Activated CD4-positive, alpha-beta memory T cell treated with anti-CD3 and anti-CD28 coated beads for 36 hours (primary cell): ENCODE results near the gene TUBA3E. TPM values are rescaled to one million over a fixed set of nuclear protein-coding genes. Genes with fewer than 3 reads are reported as not detected.
"Not testable (repeated sequence)": the region's sequence is repeated elsewhere in the genome, so short reads cannot be mapped to it uniquely, and the experiment has no call there.

ENCODE experiments used
- CTCF ChIA-PET: fragments of 350-600 bp; sonication (Branson Sonifier 250); formaldehyde crosslinking; loops from one replicate; lab custom pipeline; 2021; ENCODE audit warnings: antibody characterized with exemption, inconsistent platforms; lab: Charles Lee
- POLR2A ChIA-PET: fragments of 350-600 bp; sonication (Branson Sonifier 250); formaldehyde crosslinking; loops from one replicate; lab custom pipeline; 2021; ENCODE audit warnings: antibody characterized with exemption; lab: Charles Lee
- DNase-seq: peaks from one replicate; pipeline ENCODE4 v3.0.0-alpha.2; 2020
- H3K27ac Mint-ChIP-seq: one replicate; pipeline ENCODE4 v1.8.0; 2021; ENCODE audit warnings: mixed read lengths
- H3K27me3 Mint-ChIP-seq: one replicate; pipeline ENCODE4 v1.8.0; 2021; ENCODE audit warnings: mixed read lengths
- H3K36me3 Mint-ChIP-seq: one replicate; pipeline ENCODE4 v1.8.0; 2021; ENCODE audit warnings: mixed read lengths
- H3K4me1 Mint-ChIP-seq: one replicate; pipeline ENCODE4 v1.8.0; 2021; ENCODE audit warnings: low read depth, mixed read lengths
- H3K4me3 Mint-ChIP-seq: one replicate; pipeline ENCODE4 v1.8.0; 2021; ENCODE audit warnings: mild to moderate bottlenecking, mixed read lengths
- H3K9me3 Mint-ChIP-seq: one replicate; pipeline ENCODE4 v1.8.0; 2021; ENCODE audit warnings: mixed read lengths
- intact Hi-C: fragments of 100-400 bp; cut with micrococcal nuclease; formaldehyde crosslinking; loops from one replicate; pipeline ENCODE4 v1.15.1; 2023
- total RNA-seq, 2 experiments: library from RNA; stranded (reverse); gene quantifications; one replicate each; pipeline ENCODE4 v1.2.3, GENCODE V29; 2021

TUBA3E gene
- total RNA-seq, 2 experiments from 2014 or later, result not detected

DNA sequence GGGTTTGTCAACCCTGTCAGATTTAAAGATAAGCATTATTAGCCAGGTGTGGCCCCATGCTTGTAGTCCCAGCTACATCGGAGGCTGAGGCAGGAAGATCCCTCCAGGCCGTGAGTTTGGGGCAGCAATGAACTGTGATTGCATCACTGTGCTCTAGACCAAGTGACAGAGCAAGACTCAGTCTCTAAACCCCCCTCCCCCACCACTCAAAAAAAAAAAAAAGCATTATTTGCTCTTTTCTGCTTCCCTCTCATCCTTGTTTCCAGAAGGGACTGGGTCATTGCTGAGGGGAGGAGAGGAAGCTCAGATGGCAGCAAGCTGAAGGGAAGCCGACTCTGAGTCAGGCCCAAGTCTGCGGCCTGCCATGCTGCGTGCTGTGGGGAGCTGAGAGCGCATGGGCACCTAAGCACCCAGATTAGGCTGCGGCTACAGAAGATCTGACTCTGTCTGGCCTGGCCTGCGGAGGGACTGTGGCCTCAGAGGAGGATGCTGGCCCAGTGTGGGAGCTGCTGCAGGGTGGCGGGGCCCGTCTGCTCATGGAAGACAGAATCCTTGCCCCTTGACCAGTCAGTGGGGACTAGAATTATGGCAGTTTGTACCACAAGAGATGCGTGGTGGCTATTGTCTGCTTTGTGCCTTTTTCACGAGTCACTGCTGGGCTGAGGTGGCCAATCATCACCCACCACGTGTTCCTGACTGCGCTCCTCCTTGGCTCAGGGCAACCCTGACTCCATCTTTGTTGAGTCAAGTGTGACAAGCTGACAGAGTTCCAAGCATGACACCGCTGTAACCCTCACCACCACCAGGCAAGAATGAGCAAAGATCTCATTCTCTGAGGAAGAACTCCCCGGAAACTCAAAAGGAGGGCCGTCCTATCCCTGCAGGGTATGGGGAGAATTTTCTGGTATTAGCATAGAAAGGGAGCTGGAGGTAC is 10.1 kb downstream of the TUBA3E start:
- H3K4me3 Mint-ChIP-seq, H3K9me3 Mint-ChIP-seq, intact Hi-C loops, H3K27ac Mint-ChIP-seq, CTCF ChIA-PET, DNase-seq, POLR2A ChIA-PET, H3K27me3 Mint-ChIP-seq: not testable (repeated sequence)
- Mint-ChIP-seq H3K4me1 (peaks cover 11% of the 10 kb centered on the region), H3K36me3 (peaks cover 10% of the 10 kb centered on the region)

DNA sequence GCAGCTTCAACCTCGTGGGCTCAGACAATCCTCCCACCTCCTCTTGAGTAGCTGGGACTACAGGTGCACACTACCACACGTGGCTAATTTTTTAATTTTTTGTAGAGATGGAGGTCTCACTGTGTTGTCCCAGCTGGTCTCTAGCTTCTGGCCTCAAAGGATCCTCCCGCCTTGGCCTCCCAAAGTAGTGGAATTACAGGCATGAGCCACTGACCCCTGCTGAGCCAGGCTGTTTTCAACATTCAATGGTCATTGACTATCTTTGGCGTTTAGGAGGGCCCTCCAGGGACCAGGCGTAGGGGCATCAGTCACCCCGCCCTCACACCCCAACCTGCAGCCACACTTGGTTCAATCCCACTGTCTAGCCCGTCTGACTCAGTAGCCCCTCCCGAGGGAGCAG is 11.0 kb downstream of the TUBA3E start:
- peaks cover 11% of the 10 kb centered on the region for H3K36me3 Mint-ChIP-seq
- no peak overlapping the region for H3K27ac Mint-ChIP-seq
- H3K9me3 Mint-ChIP-seq, result no peaks in the 10 kb centered on the region
- POLR2A ChIA-PET, result no interaction called here
- CTCF ChIA-PET, result interaction anchor here (1.2 kb wide), 1 partner anchor 145 kb away, joined by 3 read pairs; no protein-coding TSS in a partner anchor
- H3K4me3 Mint-ChIP-seq, result no peak overlapping the region
- peaks cover 12% of the 10 kb centered on the region for H3K4me1 Mint-ChIP-seq
- H3K27me3 Mint-ChIP-seq, result no peaks in the 10 kb centered on the region
- no peak for DNase-seq
- intact Hi-C loops, result no loop called here

DNA sequence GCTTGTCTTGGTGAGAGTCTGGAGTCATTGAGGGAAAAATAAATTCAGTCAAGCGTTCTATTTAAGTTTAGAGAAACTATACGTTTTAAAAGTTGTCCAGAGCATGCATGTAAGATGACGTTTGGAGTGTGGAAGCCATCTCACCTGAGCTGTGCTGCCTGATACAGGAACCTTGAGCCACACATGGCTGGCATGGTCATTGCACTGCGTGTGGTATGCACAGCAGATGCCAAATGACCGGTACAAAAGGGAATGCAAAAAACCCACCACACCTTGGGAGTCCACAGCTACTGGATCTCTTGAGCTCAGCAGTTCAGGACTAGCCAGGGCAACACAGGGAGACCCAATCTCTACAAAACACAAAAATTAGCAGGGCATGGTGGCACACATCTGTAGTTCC is 11.8 kb downstream of the TUBA3E start:
- intact Hi-C loops, result no loop called here
- H3K4me1 Mint-ChIP-seq, result peaks cover 12% of the 10 kb centered on the region
- H3K27me3 Mint-ChIP-seq, result no peaks in the 10 kb centered on the region
- CTCF ChIA-PET, result interaction anchor here (1.2 kb wide), 1 partner anchor 146 kb away, joined by 3 read pairs; no protein-coding TSS in a partner anchor
- DNase-seq, result no peak
- no peak overlapping the region for H3K4me3 Mint-ChIP-seq
- POLR2A ChIA-PET, result no interaction called here
- peaks cover 10% of the 10 kb centered on the region for H3K36me3 Mint-ChIP-seq
- H3K27ac Mint-ChIP-seq, result no peak overlapping the region
- H3K9me3 Mint-ChIP-seq, result no peaks in the 10 kb centered on the region

DNA sequence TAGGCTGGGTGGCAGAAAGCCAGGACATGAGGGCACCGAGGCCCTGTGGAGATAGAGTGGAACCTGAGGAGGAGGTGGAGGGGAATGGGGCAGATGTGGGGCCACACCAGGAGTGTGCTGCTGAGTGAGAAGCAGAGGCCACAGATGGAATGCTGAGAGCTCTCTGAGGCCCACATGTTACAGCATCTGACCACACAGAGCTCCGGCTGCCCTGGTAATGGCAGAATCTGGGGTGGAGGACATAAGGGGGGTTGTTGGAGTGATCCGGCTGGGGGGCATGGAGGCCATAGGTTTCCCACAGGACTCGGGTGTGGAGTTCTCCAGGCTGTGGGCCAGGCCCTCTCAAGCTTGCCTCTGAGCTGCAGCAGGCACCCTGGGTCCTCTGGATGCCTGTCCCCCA is 12.3 kb downstream of the TUBA3E start:
- no peak overlapping the region for H3K4me3 Mint-ChIP-seq
- ChIA-PET POLR2A (no interaction called here), CTCF (no interaction called here)
- no peak for DNase-seq
- H3K4me1 Mint-ChIP-seq, result peaks cover 15% of the 10 kb centered on the region
- no peak overlapping the region for H3K27ac Mint-ChIP-seq
- intact Hi-C loops, result no loop called here
- H3K36me3 Mint-ChIP-seq, result peaks cover 10% of the 10 kb centered on the region
- no peaks in the 10 kb centered on the region for H3K9me3 Mint-ChIP-seq
- no peaks in the 10 kb centered on the region for H3K27me3 Mint-ChIP-seq

DNA sequence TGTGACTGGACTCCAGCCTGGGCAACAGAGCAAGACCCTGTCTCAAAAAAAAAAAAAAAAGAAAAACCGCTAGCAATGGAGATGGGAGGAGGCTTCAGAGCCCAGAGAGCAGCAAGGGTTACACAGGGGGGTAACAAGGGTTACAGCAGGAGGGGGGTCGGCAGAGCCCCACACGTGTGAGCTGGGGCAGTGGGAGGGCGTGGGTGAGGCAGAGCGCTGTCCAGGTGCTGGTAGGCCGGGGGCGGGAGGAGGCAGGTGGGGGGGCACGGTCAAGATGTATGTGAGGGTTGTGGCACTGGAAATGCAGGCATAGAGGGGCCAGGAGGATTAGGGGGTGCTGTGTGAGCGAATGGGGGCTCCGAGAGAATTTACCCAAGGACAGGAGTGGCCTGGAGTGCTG is 12.8 kb downstream of the TUBA3E start:
- Mint-ChIP-seq H3K4me1 (peaks cover 17% of the 10 kb centered on the region), H3K4me3 (no peak overlapping the region), H3K27me3 (no peaks in the 10 kb centered on the region), H3K36me3 (peaks cover 12% of the 10 kb centered on the region), H3K27ac (no peak overlapping the region), H3K9me3 (no peaks in the 10 kb centered on the region)
- no peak for DNase-seq
- POLR2A ChIA-PET, result no interaction called here
- CTCF ChIA-PET, result no interaction called here
- intact Hi-C loops, result no loop called here

DNA sequence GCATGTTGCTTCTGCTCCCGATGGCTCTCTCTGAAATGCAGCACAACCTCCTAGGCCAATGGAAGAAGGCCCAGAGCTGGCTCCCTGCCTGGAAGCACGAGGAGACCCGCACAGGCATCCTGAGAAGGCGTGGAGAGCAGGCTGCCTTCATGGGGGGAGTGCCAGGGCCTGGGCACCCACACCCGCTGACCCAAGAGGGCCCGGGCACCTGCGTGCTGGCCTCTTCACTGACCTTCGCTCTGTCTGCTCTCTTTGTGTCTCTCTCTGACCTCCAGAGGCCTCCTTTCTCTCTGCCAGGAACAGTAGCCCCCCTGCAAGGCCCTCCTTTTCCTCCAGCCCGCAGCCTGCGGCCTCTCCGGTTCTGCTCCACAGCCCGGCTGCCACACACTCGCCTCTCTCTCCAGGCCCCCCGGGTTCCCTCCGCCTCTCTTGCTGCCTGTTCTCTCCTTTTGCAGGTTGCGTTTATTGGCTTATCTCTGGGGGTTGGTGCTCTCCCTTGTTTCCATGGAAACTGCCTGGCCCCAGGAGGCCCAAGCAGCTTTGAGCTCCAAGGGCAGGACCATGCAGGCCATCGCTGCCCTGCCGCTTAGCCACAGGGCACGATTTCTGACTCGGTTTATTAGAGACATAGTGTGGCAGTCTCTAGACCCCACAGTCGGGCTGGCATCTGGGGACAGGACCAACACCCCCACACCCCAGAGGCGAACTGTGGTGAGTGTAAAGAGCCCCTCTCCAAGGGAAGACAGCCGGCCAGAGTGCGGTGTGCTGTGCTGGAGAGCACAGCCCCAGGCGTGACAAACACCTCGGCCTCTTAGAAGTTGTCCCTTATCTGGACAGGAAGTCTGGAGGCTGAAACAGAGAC is 14.5 kb downstream of the TUBA3E start:
- H3K9me3 Mint-ChIP-seq, result no peaks in the 10 kb centered on the region
- CTCF ChIA-PET, result no interaction called here
- intact Hi-C loops, result loop anchor here (2.0 to 5.0 kb wide), 4 partner anchors 36 to 909 kb away; partner anchors contain the start of genes CCDC74B, FAM168B and GPR148
- peak overlapping the region; percentile 19 for H3K27ac Mint-ChIP-seq
- H3K4me3 Mint-ChIP-seq, result peak overlapping the region; percentile 79
- peaks cover 17% of the 10 kb centered on the region for H3K4me1 Mint-ChIP-seq
- DNase-seq, result no peak
- H3K36me3 Mint-ChIP-seq, result peaks cover 12% of the 10 kb centered on the region
- no peaks in the 10 kb centered on the region for H3K27me3 Mint-ChIP-seq
- POLR2A ChIA-PET, result no interaction called here

DNA sequence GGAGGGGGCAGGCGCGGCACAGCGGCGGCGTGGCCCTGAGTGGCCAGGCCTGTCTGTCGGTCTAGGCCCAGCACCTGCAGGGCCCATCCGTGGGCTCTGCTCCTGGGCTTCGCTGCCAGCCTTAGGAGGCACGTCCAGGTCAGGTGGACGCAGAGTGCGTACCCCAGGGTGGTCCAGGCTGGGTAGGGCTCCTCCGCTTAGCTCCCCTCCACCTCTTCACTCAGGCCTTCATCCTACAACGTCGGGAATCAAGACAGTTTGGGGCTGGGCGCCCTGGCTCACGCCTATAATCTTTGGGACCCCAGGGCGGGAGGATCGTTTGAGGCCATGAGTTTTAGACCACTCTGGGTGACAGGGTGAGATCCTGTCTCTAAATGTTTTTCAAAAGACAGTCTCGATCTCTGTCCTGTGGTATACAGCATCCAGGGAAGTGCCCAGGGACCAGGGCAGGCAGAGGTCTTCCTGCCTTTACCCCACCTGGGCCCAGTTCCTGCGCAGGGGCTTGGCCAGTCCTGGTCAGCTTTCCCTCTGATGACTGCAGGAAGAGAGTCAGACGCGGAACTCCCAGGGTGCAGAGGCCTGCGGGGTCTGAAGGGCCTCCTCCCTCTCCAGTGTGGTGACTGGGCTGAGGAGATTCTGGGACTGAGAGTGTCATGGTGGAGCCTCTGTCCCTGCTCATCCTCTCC is 15.3 kb downstream of the TUBA3E start:
- Mint-ChIP-seq H3K4me1 (peaks cover 19% of the 10 kb centered on the region), H3K27ac (peak overlapping the region; percentile 67), H3K36me3 (peaks cover 12% of the 10 kb centered on the region), H3K4me3 (peak overlapping the region; percentile 79)
- H3K9me3 Mint-ChIP-seq, POLR2A ChIA-PET, DNase-seq, H3K27me3 Mint-ChIP-seq: not testable (repeated sequence)
- intact Hi-C loops, result loop anchor here (1.0 to 5.0 kb wide), 7 partner anchors 36 to 909 kb away; partner anchors contain the start of genes CCDC74B, FAM168B, GPR148 and IMP4
- CTCF ChIA-PET, result interaction anchor here (0.6 to 3.2 kb wide), 5 partner anchors 151 to 615 kb away, joined by 3 to 26 read pairs (median 3); partner anchors contain the start of gene IMP4

DNA sequence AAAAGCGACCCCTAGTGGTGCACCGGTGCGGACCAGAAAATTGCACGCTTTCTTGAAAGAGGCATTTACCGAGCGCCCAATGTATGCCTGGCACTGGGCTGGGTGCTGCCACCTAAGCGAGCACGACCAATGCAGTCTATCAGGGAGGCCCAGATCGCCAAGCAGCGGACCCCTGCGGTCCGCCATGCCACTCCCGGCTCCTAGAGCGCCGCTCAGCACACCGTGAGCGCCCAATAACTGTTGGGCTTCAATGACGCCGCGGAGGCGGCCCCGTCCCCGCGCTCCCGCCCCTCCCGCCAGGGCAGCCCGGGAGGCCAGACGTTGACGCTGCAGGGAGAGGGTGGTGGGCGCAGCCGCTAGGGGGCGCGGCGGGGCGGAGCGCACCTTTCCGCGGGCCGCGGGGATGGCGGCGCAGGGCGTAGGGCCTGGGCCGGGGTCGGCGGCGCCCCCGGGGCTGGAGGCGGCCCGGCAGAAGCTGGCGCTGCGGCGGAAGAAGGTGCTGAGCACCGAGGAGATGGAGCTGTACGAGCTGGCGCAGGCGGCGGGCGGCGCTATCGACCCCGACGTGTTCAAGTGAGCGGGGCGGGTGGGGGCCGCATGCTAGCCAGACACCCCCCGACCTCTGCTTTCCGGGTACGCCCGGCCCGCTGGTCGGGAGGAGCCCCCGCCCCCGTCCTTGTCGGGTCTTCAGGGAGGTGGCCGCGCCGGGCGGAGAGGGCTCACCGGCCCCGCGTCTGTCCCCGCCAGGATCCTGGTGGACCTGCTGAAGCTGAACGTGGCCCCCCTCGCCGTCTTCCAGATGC is 16.2 kb downstream of the TUBA3E start, which contains the start of gene MZT2B:
Gene MZT2B, plus strand, starts transcription at position 383 of the 803 bp plus-strand sequence. Its CDS starts 21 bp downstream, at position 404.
- intact Hi-C loops, result loop anchor here (1.0 to 5.0 kb wide), 7 partner anchors 35 to 910 kb away; partner anchors contain the start of genes CCDC74B, FAM168B, GPR148 and IMP4
- peak within 1 kb of the TSS; percentile 92 for H3K4me3 Mint-ChIP-seq
- peak; percentile 93 for DNase-seq
- CTCF ChIA-PET, result interaction anchor here (0.6 to 3.2 kb wide), 9 partner anchors 149 to 1347 kb away, joined by 3 to 26 read pairs (median 3); partner anchors contain the start of gene IMP4
- not testable (repeated sequence) for H3K9me3 Mint-ChIP-seq, H3K27me3 Mint-ChIP-seq
- peaks cover 12% of the 10 kb centered on the region for H3K36me3 Mint-ChIP-seq
- POLR2A ChIA-PET, result interaction anchor here (1.0 to 1.8 kb wide), 3 partner anchors 155 to 189 kb away, joined by 3 to 20 read pairs (median 3); partner anchors contain the start of gene IMP4
- peak within 1 kb of the TSS; percentile 94 for H3K27ac Mint-ChIP-seq
- peaks cover 23% of the 10 kb centered on the region for H3K4me1 Mint-ChIP-seq

DNA sequence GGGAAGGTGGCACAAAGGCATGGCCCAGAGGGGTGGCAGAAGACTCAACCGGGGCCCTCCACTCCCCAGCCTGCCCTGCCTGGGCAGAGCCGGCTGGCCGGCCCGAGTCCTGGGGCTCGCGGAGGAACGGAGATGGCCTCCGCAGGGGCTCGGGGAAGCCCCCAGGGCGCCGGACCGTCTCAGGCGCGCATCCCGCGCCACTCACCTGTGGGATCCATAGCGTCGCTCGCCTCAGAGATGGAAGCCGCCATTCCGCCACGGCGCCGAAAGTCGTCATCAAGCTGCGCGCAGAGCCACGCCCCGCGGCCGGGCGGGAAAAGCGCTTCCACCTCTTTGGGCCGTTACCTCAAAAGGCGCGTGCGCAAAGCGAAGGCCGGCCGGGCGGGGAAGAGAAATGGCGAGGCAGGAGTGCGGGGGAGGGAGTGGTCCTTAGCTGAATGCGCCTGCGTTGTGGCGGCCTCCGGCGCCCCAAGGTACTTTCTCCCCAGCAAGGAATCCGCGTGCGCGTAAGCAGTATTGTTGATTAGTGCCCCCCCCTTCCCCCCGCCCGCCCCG is 16.8 kb downstream of the TUBA3E start, which contains the start of gene SMPD4:
Gene SMPD4, minus strand, starts transcription at position 278 of the 555 bp plus-strand sequence. CDS start 5,010 bp downstream, outside the sequence.
- peak within 1 kb of the TSS; percentile 94 for H3K27ac Mint-ChIP-seq
- H3K27me3 Mint-ChIP-seq, result no peaks in the 10 kb centered on the region
- POLR2A ChIA-PET, result interaction anchor here (0.8 to 1.8 kb wide), 4 partner anchors 11 to 189 kb away, joined by 3 to 20 read pairs (median 3); partner anchors contain the start of gene IMP4
- H3K4me1 Mint-ChIP-seq, result peaks cover 23% of the 10 kb centered on the region
- DNase-seq, result peak; percentile 98
- peak within 1 kb of the TSS; percentile 92 for H3K4me3 Mint-ChIP-seq
- H3K9me3 Mint-ChIP-seq, result no peaks in the 10 kb centered on the region
- CTCF ChIA-PET, result interaction anchor here (0.6 to 3.2 kb wide), 9 partner anchors 11 to 1347 kb away, joined by 3 to 26 read pairs (median 3); partner anchors contain the start of gene IMP4
- intact Hi-C loops, result loop anchor here (5.0 kb wide), 3 partner anchors 34 to 911 kb away; partner anchors contain the start of genes CCDC74B, FAM168B and GPR148
- H3K36me3 Mint-ChIP-seq, result peaks cover 10% of the 10 kb centered on the region
